ENCODE results near the gene SSTR4.

The SSTR4 gene

GRCh38 chr20:23031346-23031745 lies 3.8 kb upstream of the SSTR4 start:
- DNase-seq (ENCODE audit: low read depth in 2 of 2), result no peak
- H3K4me3 ChIP-seq (replicated peaks in 1 of 2; ENCODE audit: low read depth in 2 of 2, low read length in 2 of 2), result no peak overlapping the region
- TF ChIP-seq CTCF (IDR thresholded peaks at IDR 0.05; ENCODE audit: low read depth, low read length), result no peak

- no peak for TF ChIP-seq CTCF (IDR thresholded peaks at IDR 0.05; ENCODE audit: low read depth, low read length)
- H3K4me3 ChIP-seq (replicated peaks in 1 of 2; ENCODE audit: low read depth in 2 of 2, low read length in 2 of 2), result no peak overlapping the region
- DNase-seq (ENCODE audit: low read depth in 2 of 2), result no peak
Measured at GRCh38 chr20:23032056-23032749, 2.9 kb upstream of the SSTR4 start.

GRCh38 chr20:23032750-23033078 lies 2.4 kb upstream of the SSTR4 start:
- H3K4me3 ChIP-seq (replicated peaks in 1 of 2; ENCODE audit: low read depth in 2 of 2, low read length in 2 of 2), result no peak overlapping the region
- no peak for DNase-seq (ENCODE audit: low read depth in 2 of 2)

GRCh38 chr20:23033918-23034317 lies 1.2 kb upstream of the SSTR4 start:
- no peak overlapping the region for H3K4me3 ChIP-seq (replicated peaks in 1 of 2; ENCODE audit: low read depth in 2 of 2, low read length in 2 of 2)
- DNase-seq (ENCODE audit: low read depth in 2 of 2), result no peak
- no peak for TF ChIP-seq CTCF (IDR thresholded peaks at IDR 0.05; ENCODE audit: low read depth, low read length)

More at GRCh38 chr20:23032750-23033078, 2.4 kb upstream of the SSTR4 start:
- TF ChIP-seq CTCF (IDR thresholded peaks at IDR 0.05; ENCODE audit: low read depth, low read length), result no peak

GRCh38 chr20:23035731-23036130 lies 619 bp downstream of the SSTR4 start:
- no peak for TF ChIP-seq CTCF (IDR thresholded peaks at IDR 0.05; ENCODE audit: low read depth, low read length)
- no peak overlapping the region for H3K4me3 ChIP-seq (replicated peaks in 1 of 2; ENCODE audit: low read depth in 2 of 2, low read length in 2 of 2)
- DNase-seq (ENCODE audit: low read depth in 2 of 2), result no peak

- no peak for DNase-seq (ENCODE audit: low read depth in 2 of 2)
- no peak overlapping the region for H3K4me3 ChIP-seq (replicated peaks in 1 of 2; ENCODE audit: low read depth in 2 of 2, low read length in 2 of 2)
- no peak for TF ChIP-seq CTCF (IDR thresholded peaks at IDR 0.05; ENCODE audit: low read depth, low read length)
Measured at GRCh38 chr20:23036371-23036770, 1.3 kb downstream of the SSTR4 start.

GRCh38 chr20:23037017-23037481 lies 1.9 kb downstream of the SSTR4 start:
- no peak for TF ChIP-seq CTCF (IDR thresholded peaks at IDR 0.05; ENCODE audit: low read depth, low read length)
- no peak overlapping the region for H3K4me3 ChIP-seq (replicated peaks in 1 of 2; ENCODE audit: low read depth in 2 of 2, low read length in 2 of 2)
- no peak for DNase-seq (ENCODE audit: low read depth in 2 of 2)
